GM04504 (cell line): ENCODE data around the gene TCERG1L.

ENCODE experiments used
- DNase-seq: peaks from one replicate; pipeline ENCODE4 v3.0.0-alpha.2; 2012; ENCODE audit warnings: low read depth

Gene TCERG1L

DNA sequence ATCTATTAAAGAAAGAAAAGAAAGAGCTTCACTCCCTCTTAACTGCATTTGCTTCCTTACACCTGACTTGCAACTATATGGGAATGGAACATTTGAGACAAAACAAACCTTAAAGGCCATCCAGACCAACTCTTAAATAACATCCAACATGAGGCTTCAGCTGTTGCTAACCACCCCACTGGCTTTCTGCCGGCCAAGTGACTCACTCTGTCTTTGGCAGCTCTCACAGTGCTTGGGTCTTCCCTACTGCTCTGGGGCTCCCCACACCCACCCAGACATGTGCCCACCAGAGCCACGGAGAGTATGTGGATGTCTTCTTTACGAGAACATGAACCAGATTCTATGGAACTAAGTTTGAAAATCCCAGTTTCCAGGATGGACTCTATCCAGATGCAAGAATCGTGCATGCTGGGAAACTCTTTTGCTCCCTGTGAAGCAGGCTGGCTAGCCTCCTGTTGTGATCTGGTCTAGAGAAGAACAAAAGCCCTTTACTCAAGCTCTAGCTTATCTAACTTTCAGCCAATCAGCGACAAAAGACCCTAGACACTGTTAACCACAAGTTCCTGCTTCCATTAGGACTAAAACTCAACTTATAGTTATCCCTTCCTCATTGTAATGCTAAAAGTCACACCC lies 245.7 kb downstream of the TCERG1L start:
- DNase-seq = no peak

DNA sequence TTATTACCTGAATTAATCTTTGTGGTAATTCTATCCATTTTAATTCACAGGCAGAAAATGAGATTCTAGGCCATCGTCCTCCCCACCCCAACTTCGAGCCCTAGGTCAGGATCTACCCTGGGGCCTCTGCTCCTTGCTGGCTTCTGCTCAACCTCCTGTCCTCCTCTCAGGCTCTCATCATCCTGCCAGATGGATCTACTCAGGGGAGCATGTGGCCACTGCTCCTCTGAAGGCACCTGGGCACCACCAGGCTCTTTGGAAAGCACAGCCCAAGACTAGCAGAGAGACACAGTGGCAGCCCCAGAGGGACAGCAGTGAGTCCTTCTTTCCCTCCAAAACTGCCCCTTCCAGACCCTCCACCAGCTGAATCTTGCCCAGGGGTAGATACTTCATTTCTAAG lies 248.2 kb downstream of the TCERG1L start:
- no peak for DNase-seq

DNA sequence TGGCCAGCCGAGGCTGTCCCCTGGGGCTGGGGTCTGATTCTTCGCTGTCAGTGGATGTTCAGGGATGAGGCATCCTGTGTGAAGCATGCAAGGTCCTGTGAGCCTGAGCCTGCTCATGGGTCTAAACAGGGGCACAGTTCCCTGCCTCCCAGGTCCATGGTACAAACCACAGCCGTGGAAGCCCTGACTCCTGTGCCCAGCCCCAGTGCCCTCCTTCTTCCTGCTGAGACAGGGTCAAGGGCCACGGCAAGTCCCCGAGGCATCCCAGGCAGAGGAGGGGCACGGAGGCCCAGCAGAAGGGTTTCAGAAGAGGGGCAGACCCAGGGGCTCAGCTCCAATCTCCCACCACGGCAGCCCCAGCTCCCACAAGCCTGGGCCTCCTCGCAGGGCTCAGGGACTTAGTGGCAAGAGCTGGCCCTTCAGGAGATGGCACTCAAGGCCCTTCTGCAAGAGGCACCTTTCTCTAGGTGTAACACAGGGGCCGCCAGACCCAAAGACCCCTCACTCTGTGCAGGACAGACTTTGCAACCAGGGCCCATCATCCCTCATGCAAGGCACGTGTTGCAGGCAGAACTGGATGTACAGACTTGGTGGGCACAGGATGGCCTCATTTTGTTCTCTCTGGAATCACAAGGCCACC lies 248.8 kb downstream of the TCERG1L start:
- no peak for DNase-seq

DNA sequence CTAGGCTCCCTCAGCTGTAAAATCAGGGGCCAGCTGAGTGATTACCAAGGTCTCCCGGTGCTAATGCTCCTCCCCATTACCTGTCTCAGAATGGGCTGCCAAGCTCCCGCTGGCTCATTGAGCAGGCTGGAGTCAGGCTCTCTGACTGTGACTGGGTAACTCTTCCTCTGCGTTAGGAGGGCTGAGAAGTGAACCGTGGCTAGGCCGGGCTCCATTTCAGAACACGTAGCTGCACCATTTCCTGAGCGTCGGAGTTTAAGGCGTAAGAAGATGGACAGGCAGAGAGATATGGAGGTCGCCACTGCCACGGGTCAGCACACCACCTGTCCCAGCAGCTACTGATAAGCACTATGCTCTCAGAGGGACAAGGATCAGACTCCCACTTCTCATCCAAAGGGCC lies 250.3 kb downstream of the TCERG1L start:
- DNase-seq = no peak

DNA sequence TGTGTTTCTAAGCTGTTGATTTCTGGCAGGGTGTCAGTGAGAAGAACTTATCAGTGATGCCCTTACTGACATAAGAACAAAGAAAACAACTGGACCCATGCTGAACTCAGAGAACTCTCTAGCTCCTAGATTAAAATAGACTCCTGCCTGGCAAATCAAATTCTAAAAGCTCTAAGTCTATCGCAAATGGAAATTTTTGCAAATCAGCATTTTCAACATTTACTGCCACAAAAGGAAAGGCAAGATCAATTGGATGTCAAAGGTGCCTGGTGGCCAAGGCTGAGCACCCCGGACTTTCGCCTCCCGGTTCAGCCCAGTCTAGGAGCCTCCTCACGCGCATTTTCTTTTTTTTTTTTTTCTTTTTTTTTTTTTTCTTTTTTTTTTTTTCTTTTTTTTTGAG lies 251.6 kb downstream of the TCERG1L start:
- DNase-seq = no peak

DNA sequence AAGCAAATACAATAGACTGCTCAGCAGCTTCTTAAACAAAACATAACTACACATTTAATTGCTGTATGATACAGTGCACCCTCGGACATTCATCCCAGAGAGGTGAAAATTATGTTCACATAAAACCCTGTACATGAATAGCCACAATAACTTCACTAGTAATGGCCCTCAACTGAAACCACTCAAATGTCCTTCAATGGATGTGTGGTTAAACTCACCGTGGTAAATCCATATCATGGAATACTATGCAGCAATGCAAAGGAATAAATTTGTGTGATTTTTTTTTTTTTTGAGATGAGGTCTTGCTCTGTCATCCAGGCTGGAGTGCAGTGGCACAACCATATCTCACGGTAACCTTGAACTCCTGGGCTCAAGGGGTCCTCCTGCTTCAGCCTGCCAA lies 252.7 kb downstream of the TCERG1L start:
- DNase-seq = no peak

DNA sequence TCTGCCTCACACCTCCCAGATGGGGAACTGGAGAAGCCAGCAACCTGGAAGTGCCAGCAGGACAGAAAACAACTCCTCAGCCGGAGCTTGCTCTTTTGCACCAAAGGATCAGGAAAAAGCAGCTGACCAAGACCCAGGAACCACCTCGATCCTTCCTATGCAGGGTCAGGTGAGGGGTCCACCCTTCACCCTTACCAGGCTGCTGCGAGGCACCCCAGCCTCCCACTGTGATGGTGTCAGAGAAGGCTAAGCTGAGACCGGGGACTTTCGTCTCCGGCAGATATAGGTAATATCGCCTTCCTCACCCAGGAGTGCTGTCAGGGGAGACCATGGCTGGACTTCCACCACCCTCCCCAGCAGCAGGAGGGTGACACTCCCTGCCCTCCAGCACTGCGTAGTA lies 254.7 kb downstream of the TCERG1L start:
- no peak for DNase-seq

DNA sequence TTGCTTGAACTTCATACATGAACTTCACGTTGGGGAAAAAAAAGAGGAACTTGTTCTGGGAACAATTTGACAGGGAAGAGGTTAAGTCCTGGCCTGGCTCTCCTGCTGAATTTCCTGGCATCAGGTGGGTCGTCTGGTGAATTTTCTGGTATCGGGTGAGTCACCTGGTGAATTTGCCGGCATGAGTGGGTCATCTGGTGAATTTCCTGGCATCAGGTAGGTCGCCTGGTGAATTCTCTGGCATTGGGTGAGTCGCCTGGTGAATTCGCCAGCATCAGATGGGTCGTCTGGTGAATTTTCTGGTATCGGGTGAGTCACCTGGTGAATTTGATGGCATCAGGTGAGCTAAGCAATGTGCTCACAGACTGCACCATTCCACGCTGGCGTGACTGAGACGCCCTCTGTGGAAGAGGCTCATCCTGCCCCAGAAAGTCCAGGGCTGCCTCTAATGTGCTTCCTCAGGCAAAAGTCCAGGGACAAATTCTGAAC lies 255.4 kb downstream of the TCERG1L start:
- no peak for DNase-seq

DNA sequence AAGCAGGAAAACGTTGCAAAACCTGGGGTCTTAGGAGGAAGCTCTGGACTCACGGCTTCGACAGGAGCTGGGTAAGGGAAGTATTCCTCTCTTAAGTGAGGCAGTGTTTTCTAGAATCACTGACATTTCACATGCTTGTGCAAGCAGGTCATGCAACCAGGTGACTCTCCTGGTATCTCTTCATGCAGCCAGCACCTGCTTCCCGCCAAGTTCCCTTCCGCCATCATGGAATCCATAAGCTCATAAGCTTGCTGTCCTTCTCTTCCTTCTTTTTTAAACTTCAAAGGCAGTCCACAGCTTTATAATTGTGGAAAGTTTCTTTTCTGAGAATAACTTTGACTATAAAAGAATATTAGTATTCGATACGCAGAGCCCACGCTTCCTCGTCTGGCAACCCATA lies 256.1 kb downstream of the TCERG1L start:
- no peak for DNase-seq

DNA sequence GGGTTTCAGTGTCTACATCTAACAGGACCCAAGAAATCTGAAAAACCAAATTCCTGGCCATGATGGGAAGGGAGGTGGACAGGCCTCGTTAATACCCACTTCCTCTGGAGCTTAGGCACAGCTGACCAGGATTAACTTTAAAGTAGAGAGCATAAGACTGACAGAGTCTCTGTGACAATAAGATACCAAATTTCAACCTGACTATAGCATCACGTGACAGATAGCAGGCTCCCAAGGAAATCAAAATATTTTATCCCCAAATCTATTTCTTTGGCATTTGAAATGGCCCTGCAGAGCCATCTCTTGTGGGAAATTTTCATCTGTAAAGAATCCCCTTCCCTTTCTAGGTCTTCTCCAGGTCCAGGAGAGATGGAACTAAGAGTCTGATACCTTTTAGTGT lies 258.3 kb downstream of the TCERG1L start:
- DNase-seq = no peak

DNA sequence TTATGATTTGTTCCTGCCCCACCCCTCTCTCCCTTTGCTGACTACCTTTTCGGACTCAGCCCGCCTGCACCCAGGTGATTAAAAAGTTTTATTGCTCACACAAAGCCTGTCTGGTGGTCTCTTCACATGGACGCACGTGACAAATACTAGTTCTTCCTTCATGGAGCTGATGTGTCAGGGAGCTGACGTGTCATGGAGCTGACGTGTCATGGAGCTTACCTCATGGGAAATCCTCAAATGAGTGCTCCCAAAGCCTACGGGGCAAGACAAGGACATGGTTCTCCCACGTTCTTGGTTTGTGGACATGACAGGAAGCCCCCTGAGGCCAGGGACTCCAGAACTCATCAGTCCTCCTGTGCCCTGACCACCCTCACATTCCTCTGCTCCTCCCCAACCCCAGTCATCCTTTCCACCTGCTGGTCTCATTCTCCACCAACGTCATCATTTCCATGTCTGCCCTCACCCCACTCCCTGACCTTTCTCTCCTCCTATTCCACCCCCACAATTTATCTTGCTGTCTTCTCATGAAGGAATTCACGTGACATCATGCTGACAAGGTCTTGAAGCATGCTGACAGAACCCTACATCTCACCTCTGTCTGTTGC lies 261.3 kb downstream of the TCERG1L start:
- no peak for DNase-seq

DNA sequence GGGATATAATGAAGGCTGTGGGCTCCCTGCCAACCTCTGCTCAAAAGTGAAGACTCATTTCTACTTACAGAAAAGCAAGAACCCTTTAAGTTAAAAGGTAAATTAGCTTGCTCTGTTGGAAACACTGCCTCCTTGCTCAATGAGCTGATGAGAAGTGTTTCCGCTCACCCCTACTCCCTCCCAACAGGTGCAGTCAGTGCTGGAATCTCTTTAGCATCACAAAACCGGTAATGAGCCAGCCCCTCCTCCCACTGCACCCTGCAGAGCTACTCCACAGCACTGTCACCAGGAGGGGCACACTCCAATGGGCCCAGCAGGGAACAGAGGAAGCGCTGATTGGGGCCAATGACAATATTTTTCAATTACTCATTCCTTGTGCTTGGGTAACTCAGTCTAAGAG lies 262.5 kb downstream of the TCERG1L start:
- DNase-seq = no peak

DNA sequence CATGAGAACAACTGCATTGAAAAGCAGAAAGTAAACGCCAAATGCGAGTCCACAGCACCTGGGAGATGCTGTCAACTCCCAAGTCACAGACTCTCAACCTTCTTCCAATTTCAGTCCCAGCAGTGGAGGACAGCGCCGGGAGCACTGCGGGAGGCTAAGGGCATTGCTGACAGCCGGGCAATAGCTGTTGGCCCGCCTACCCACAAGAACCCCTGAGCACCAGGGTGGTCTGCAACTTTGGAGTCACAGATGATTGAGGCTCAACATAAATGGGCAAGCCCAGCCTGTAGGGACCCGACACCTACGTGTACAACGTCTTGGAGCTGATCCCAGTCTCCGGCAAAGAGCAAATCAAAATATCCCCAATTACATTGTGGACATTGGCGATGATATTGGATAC lies 262.9 kb downstream of the TCERG1L start:
- no peak for DNase-seq

DNA sequence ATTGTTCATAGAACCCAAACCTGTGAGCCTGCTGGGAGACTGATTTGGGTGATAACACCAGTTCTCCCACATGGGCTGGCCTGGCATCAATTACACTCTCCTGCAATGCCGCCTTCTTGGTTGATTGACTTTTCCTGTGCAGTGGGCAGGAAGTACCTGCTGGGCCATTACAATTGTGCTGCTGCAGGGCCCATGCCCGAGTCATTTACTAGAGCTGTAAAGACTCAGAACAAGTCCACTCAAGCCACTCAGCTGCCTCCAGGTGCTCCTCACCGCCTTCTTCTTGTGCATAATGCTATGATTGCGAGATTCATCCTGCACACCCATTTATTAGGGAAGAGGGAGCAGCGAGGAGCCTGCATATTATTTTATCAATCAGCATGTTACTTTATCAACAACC lies 264.0 kb downstream of the TCERG1L start:
- DNase-seq = no peak

DNA sequence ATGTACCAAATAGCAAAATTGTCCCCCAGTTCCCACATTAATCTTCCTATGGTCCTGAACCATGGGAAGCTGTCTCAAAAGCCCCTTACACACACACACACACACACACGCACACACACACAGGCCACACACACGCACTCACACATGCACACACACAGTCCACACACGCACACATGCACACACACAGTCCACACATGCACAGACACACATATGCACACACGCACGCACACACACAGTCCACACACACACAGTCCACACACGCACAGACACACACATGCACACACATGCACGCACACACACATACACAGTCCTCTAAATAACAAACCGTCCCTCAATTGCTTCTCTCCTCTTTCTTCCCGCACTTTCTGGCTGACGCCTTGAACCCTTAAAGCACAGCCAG lies 265.3 kb downstream of the TCERG1L start:
- DNase-seq = no peak

DNA sequence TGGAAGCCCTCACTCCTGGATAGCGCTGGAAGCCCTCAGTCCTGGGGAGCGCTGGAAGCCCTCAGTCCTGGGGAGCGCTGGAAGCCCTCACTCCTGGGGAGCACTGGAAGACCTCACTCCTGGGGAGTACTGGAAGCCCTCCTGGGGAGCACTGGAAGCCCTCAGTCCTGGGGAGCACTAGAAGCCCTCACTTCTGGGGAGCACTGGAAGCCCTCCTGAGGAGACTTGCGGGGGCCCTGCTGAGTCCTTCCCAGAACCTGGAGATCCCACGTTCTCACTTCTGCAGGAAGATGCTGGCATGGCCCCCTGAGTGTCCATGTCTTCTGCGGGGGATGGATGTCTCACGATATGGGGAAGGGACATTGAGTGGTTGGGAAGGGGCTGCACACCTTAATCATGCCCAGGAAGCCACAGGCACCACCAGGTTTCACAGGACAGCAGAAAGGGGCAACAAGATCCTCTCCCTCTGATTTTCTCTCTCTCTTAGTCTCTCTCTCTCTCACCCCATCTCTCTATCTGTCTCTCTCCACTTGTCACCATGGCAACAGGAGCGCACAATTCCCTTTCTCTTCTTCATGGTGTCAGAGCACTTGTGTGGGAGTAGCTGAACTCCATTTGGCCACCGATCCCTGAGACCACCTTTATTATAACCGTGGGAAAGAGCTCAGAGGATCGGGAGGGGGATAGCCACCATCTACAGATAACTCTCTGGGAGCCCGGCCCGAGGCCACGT lies 267.0 kb downstream of the TCERG1L start:
- DNase-seq = no peak

DNA sequence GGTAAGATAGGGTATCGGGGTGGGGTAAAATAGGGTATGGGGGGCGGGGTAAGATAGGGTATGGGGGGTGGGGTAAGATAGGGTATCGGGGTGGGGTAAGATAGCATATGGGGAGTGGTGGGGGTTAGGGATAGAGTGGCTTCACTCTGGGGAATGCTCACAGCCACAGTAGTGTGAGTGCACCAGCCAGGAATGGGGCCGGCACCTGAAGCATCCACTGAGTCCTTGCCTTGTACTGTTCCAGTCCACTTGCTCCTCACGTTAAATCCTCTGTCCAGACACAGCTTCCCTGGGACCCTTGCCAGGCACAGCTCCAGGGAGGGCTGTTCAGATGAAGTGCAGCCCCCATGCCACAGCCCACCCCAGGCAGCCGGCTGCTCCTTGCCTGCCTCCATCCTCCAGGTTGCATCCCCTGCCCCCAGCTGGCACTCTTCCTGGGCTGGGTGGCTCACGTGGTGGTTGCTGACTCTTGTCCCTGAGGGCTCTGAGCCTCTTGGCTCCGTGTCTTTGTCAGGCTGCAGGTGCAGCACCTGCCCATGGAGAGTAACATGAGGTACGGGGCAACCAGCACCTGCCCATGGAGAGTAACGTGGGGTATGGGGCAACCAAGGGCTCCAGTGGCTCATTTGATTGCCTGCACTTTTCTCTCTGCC lies 268.4 kb downstream of the TCERG1L start:
- DNase-seq = no peak
